SIG-M5 treated with dmso at 0.1 percent for 504 hours (cell line): ENCODE data around the gene RCAN1.

ENCODE experiments used
- DNase-seq: peaks from one replicate; lab custom pipeline; 2025; ENCODE audit not compliant: unreplicated experiment; lab: John Stamatoyannopoulos, UW

RCAN1 gene

DNA sequence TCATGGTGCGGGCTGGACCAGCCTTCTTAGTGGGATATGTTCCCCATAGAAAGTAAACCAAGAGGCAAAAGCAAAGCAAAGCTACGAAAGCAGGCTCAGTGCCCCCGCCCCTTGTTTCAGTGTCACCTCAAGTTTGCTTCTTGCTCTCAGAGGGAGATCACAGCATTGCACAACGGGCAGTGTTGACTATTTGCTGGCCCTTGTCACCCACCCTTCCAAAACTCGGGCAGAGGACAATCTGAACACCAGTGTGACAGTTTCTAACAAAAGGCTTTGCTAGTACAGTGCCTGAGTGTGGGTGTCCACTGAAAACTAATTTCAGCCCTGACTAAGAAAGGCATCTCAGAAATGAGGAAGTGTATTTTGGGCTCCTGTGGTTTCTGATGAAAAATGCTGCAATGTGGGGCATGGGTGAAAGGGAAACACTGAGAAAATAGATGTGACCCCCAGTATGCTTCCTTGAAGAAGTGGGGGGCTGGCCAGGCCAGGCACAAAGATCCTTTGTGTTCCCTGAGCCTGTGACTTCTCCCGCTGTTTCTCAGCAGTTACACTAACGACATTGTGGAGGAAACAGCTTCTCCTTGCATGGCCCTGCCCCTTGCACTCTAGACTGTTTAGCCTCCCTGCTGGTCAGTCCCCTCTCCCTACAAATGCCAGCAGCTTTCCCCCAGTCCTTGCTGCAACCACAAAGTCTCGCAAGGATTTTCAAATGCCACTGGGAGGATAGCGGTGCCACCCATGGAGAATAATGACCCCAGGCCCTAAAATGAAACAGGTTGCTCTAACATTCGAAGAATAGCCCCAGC is 69.6 kb downstream of the RCAN1 start:
- DNase-seq = peak; percentile 97

DNA sequence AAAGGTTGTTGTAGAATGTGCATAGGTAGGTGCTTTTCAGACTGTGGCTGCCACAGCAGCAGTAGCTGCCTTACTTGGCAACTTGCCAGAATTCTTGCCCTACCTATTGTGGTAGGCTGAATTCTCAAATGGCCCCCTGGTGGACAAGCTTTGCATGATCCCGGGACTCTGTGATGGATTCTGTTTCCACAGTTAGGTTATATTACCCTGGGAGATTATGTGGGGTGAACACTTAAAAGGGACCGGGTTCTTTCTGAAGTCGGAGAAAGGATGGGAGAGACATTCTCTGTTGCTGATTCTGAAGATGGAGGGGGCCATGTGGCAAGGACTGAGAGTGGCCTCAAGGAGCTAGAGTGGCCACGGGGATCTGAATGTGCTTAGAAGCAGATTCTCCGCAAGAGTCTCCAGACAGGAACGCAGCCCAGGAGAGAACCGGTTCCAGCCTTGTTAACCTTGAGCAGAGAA is 70.8 kb downstream of the RCAN1 start:
- peak; percentile 64 for DNase-seq

DNA sequence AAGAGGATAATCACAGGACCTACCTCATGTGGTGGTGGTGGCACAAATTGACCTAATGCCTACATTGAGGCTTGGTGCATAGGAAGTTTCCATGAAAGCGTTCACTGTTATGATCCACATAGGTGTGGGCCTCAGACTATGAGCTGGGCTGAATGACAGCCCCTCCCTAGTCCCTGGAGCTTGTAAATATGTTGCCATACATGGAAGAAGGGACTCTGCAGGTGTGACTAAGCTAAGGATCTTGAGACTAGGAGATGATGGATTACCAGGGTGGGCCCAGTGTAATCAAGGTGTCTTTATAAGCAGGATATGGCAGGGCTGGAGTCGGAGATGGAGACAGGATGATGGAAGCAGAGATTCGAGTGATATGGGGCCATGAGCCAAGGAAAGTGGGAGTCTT is 71.9 kb downstream of the RCAN1 start:
- no peak for DNase-seq

DNA sequence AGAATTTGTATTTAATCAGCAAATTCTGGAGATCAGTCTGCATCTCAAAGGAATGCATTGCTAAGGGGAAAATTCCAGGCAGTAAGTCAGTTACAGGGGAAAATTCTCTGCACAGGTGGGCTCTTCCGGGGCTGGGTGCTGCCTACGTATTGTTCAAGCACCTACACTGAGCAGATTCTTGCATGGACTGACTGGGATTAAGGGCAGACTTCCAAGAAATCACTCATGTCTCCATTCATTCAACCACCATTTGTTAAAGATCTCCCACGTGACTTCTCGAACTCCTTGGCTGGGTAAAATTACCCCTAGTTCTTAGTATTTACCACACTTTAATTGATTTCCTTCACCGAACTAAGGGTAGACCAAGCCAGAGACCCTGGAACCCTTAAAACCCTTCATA is 74.7 kb downstream of the RCAN1 start:
- no peak for DNase-seq

DNA sequence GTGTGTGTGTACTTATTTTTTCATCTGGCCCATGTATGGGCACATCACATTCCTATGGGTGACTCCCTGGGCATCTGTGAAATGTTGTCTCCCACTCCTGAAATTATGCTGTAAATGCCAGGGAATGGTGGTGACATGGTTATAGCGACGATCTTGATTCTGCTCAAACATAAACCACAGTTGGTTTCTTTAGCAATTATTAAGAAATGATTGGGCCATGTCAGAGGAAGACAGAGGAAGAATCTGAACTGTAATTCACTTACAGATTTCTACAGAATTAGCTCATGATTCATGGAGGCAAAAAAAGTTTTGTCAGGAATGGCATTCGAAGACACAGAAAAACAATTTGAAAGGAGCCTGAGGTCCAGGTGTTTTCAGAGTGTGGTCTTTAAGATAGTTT is 77.1 kb downstream of the RCAN1 start:
- DNase-seq = no peak

DNA sequence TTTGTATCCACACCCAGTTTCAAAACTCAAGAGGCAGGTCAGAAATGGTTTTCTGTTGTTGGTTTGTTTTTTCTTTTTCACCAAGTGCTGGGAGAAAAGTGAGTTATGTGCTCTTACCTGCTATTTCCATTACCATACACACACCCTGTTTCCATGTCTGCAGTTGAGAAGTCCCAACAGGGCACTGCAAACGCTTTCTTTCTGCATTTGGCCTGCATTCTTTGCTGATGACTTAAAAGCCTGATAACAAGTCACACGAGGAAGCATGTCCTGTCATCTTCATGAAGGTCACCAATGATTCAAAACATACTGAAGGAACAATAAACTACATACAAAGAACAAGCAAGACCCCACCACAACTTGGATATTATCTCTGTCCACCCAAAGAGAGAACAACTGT is 78.1 kb downstream of the RCAN1 start:
- no peak for DNase-seq

DNA sequence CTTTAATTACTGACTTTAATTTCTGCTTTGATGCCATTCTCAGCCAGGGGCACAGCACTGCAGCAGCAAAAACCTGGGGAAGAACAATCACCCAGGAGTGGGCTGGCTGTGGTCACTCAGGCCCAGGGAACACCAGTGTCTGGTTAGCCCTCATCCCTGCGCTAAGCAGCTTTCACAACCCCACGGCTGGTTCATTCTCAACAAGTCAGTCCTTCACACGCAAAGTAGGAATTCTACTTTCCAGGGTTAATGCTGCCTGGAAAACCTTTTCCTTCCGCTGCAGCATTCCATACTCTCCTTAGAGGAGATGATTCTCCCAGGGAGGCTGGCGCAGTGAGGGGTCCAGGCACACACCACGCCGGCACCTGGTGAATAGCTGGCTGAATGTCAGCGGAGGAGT is 78.6 kb downstream of the RCAN1 start:
- no peak for DNase-seq

DNA sequence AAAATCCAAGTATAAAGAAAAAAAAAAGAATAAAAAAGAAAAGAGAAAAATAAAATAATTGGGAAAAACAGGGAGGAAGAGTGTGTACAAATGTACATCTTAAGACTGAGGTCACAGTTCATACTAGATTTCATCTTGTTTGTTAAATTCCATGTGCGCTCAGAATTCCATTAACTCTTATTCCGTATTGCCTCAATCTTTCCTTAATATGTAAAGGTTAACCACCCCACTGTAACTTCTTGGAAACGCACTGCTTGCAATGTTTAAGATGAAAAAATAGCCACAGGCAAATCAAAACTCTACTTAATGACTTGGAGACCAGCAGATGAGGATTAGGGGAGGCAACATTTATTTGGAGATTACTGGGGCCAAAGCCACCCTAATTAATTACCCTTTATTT is 79.0 kb downstream of the RCAN1 start:
- DNase-seq = no peak

DNA sequence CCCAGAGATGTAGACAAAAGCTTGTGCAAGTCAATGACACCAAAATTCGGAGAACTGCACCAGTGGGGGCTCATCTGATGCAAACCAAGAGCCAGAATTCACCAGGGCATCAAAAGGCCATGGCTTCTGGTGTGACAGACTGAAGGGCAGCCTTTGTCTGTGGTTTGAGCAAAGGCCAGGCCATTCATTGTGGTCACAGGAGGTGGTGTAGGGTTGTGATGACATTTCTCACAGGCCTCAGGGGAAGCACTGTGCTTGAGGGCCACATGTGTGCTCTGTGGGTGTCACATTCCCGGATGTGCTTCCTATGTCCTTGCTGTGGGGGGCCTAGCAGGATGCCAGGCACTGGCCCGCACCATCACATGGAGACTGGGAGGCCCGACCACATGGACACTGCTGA is 80.4 kb downstream of the RCAN1 start:
- DNase-seq = no peak

DNA sequence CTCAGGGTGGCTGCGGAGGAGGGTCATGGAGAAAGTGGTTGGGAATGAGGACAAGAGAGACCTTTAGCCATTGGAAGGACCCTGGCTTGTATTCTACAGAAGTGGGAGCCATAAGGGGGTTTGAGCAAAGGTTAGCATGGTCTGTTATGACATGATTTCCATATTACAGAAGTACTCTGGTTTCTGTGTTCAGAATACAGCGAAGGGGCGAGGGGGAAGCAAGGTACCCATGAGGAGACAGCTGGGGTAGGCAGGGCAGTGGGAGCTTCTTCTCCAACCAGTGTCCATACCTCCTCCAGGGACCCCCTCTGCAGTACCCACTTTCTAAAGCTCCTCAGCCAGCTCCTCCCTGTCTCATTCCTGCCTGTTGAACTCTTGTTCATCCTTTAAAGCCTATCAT is 81.0 kb downstream of the RCAN1 start:
- DNase-seq = no peak

DNA sequence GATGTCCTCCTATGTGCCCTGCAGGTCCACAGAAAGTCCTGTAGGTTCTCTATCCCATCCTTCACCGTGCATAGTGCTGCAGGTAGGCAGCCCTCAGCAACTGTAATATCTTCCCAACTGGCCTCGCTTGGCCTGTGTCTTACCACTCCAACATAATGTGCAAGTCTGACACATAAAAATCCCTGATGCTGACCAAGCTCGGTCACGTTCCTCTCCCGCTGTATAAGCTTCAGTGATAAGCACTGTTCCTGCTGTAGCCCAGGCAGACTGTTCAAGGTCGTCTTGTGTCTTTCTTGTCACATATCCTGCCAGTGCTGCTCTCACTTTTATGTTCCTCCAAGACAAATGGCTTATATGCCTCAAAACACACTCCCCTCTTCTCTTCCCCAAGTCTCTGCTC is 83.5 kb downstream of the RCAN1 start:
- no peak for DNase-seq

DNA sequence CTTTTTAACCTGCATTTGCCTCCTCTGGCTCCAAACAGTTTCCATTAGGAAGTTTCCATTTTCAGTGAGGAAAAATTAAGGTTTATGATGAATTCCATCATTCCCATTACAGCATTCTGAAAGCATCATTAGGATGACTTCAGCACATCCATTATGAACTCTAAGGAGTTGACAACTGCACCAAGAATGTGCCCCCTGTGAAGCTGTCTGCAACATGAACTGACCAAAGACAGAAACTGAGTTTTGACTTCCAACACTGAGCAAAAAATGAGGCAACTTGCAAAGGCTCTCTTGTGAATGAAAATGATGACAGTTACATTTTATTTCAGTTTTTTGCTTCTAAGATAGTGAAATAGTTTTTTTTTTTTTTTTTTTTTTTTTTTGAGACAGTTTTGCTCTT is 84.7 kb downstream of the RCAN1 start:
- no peak for DNase-seq

DNA sequence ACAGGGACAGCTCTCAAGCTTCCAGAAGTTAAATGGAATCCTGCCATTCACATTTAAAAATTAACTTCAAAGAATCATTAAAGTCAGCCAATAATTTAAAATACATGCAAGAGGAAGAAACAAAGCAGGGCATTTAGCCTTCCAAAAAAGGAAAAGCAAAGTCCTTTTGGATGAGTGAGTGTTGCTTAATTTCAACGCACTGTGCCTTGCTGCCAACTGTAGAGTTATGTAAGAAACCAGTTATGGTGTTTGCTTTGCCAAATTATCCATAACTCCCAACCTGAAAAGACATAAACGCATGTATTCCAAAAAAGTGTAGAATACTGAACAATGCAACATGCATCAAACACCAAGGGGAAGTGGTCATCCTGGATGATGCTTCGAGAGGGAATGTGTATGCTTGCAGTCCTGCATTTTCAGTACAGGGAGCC is 86.8 kb downstream of the RCAN1 start:
- DNase-seq = no peak

DNA sequence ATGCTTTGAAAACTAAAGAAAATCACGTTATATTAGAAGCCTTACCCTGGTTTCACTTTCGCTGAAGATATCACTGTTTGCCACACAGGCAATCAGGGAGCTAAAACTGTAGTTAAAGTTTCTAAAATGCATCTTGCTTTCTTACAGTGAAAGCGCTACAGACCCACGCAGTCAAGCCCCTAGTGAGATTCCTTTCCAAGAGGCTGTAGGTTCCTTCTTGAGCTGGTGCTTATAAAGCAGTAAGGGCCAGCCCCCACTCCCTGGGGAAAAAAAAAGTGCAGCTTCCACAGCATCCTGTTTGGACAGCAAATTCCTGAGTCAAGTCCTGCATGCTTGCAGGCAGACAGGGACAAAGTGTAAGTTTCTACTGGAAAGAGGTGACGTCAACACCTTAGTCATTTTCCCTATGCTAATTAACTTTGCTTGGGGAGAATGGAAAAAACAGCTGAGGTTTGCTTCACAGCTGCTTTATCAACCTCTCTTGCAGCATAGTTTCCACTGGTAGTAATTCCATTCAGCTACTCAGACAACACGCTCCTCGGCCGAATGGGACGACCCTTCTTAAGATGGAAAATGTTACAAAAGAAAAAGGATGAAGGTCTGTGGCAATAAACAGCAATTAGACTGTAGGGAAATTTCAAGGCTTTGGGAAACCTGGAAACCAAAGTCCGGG is 88.2 kb downstream of the RCAN1 start:
- DNase-seq = peak; percentile 65

DNA sequence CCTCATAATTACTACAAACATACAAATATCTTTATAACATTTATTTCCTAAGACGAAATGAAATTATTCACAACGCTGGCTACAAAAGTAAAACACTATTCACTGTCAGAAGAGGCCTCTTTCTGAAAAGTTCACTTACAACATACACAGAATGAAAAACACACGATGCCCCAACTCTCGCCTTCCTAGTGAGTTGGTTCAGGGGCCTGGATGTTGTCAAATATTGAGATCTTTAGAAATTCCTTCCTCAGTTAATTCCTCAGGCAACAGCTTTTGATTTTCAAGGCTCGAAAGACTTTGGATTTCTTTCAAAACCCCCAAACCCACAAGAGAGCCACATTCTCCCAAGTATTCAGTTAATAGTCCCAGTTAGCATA is 88.7 kb downstream of the RCAN1 start:
- DNase-seq = no peak

DNA sequence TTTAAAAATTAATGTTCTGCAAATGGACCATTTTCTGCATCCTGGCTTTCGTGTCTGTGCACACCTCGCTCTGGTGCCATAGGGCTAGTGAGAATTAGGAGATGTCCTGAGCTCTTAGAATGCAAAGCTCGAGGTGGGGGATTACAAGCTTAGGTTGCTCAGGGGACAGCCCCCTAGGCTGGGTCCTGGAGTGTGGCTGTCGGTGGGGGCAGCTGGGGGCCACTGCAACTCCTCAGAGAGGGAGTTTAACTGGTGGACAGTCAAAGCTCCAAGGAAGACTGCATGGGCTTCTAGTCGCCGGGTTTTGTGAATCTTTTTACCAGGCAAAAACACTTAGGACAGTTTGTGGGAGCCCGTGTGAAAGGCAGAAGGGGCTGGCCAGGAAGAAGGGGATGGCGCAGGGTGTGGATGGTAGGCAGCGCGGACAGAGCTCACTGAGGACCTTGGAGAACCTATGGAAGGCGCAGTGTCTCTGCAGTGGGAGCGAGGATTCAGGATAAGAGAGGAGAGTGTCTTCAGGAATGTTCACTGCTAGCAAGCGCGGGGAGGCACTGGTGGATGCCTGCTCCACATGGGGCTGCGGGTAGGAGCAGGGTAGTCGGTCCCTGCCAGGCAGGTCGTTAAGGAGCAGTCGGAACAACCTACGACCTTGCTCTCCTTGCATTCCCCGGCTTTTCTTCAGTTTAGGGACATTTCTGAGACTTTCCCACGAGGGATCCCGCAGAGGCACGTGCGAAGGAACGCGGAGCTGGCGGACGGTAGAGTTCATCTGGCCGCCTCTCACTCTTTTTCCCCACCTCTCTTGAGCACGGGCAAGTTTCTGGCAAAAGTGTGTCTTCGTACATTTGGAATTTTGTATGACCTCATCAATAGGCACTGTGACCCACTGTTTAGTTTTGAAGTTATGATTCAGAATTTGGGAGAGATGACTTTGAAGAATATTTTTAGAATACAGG is 90.0 kb downstream of the RCAN1 start:
- DNase-seq = no peak

DNA sequence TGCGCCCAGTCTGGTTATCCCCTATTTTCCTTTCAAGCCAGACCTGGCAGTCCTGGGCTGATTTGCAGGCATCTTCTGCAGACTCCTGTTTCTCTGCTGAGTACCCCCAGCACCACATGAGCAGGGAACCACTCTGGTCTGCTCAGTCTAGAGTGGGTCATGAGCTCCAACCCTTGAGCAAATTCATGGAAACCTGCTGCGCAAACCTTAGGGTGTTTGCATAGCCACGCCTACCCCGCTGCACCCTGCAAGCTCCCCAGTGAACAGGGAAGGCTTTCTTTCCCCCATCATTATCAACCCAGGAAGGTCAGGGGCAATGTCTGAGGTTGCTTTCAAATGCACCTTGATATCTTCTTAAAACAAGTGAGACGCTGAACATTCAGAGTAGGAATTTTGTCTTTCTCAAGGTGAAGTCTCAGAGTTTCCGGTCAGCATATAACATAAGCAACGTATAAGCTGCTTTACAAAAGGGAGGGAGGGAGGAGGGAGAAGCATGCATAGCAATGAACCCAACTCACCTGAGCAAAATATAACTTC is 91.8 kb downstream of the RCAN1 start:
- no peak for DNase-seq

DNA sequence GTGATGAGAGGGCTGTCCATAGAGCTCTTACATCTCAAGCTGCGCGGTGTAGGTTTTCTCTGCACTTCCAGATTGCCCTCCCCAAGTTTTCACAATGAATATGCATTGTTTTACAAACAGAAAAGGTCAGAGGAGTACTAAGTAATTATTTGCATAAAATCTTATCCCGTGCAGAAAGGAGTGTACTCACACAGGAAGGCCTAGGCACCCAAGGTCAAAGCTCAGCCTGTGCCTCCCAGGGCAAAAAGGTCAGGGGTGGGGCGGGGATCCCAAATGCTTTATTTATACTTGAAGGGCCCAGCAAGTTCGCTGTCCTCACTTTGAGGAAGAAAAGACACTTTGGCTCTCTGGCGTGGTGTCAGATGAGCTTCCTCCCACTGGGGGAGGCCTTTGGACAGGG is 92.6 kb downstream of the RCAN1 start:
- DNase-seq = no peak

DNA sequence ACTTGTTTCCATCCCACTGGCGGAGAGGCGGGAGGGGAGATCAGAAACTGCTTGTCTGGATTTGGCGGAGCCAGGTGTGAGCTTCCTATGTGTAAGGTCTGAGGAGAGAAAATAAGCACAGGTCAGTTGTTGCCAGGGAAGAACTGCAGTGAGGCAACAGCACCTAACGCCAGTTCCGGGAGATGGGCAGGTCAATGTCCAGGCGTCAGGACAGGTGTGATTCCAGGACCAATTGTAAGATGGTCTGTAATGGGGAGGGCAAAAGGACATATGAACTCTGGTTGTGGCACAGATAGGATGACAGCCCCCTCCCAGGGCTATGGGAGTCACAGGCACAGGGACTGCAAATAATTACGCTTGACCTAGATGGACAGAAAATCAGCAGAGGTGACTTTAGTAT is 93.4 kb downstream of the RCAN1 start:
- no peak for DNase-seq

DNA sequence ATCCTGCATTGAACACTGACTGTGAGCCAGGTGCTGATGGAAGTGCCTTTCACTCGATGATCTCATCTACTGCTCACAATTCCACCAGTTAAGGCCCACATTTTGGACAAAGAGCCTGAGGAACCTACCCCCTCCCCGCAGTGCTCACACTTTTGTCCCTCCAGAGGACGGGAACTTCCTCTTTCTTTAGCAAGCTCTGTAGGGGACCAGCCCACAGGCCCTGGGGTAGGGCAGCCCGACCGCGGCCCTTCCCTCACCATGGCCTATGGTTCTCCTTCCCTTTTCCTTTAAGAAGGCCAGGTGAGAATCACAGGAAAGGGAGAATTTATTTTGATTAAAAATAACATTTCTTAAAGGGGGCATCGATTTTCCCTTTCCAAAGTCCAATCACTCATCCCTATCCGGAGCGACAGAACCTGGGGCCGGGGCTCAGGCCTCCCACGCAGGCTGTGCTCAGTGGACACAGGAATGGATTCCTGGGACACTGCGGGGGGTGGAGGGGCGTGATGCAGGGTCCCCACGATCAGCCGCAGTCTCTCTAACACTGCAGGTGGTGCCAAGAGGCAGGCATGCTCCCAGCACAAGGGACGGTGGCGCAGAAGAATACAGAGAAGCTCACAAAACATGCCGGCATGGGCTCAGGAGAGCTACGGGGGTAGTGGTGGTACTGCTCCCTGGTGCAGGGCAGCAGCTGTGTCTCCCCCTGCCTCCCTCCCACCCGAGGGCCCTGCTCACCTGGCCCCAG is 94.0 kb downstream of the RCAN1 start:
- peak; percentile 61 for DNase-seq

DNA sequence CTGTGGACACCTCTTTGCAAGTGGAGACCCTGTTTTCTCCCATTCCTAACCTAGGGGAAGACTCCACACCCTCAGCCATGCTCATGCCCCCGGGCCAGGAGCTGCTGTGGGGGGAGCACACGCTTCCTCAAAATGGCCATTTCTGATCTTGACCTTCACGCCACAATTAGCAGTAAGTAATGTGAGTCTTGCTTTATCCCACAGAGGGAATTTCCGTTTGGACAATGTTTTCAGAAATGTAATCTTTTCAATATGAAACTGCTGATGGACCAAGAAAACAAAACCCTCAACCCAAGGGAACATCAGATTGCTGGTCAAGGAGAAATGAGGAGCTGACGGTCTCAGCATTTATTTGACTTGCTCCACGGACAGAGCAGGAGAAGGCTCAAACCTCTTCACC is 94.6 kb downstream of the RCAN1 start:
- DNase-seq = no peak
